Mammary epithelial cell (primary cell): ENCODE data around the gene TPM4.

Experiments used
- CTCF ChIP-seq, 2 donors: IDR thresholded peaks in 1 of 2; conservative IDR thresholded peaks in 1 of 2; 2 replicates each; pipeline ENCODE4 v1.5.1; 2011 to 2012; ENCODE audit warnings: inconsistent platforms in 2 of 2, low read length in 2 of 2, mild to moderate bottlenecking in 2 of 2, control low read depth in 1 of 2, low read depth in 1 of 2; ENCODE audit not compliant: insufficient read depth in 1 of 2; ENCODE audit errors: extremely low read depth in 1 of 2
- EZH2 ChIP-seq: IDR thresholded peaks from 2 replicates; pipeline ENCODE4 v1.6.1; 2012; ENCODE audit warnings: low read length, inconsistent platforms, borderline replicate concordance

GRCh38 chr19:16098821-16099220 is 22.5 kb downstream of the TPM4 start:
- no peak for TF ChIP-seq CTCF (conservative IDR thresholded peaks at IDR 0.05 in 1 of 2, IDR thresholded peaks at IDR 0.05 in 1 of 2; ENCODE audit: extremely low read depth in 1 of 2, insufficient read depth in 1 of 2, low read depth in 1 of 2, low read length in 2 of 2)
- TF ChIP-seq EZH2: no peak
